Activated T-helper 17 cell treated with anti-CD3 and anti-CD28 coated beads, Interleukin-2, amount 50 U/mL, for 72 hours (primary cell): ENCODE data around the gene TUT1. TPM values are rescaled to one million over a fixed set of nuclear protein-coding genes. Genes with fewer than 3 reads are reported as not detected.

ENCODE experiments used
- ATAC-seq: fragments of 150-1000 bp; cut with Tn5 transposase; replicated peaks from 2 replicates; pipeline ENCODE4 v1.10.0; 2021; ENCODE audit warnings: mild to moderate bottlenecking, moderate library complexity
- H3K27ac Mint-ChIP-seq: one replicate; pipeline ENCODE4 v1.8.0; 2022; ENCODE audit warnings: mixed read lengths
- H3K27me3 Mint-ChIP-seq: one replicate; pipeline ENCODE4 v1.8.0; 2022; ENCODE audit warnings: mixed read lengths
- H3K36me3 Mint-ChIP-seq: one replicate; pipeline ENCODE4 v1.8.0; 2022; ENCODE audit warnings: low read depth, mild to moderate bottlenecking, mixed read lengths
- H3K4me1 Mint-ChIP-seq: one replicate; pipeline ENCODE4 v1.8.0; 2022; ENCODE audit warnings: mixed read lengths
- H3K4me3 Mint-ChIP-seq: one replicate; pipeline ENCODE4 v1.8.0; 2022; ENCODE audit warnings: mild to moderate bottlenecking, mixed read lengths
- H3K9me3 Mint-ChIP-seq: one replicate; pipeline ENCODE4 v1.8.0; 2022; ENCODE audit warnings: mixed read lengths
- total RNA-seq, 2 donors: library from RNA; stranded (reverse); gene quantifications; one replicate each; pipeline ENCODE4 v1.2.3, GENCODE V29; 2022

TUT1 gene
- total RNA-seq, 2 donors from 2014 or later = 23.8 to 25.7 TPM

DNA sequence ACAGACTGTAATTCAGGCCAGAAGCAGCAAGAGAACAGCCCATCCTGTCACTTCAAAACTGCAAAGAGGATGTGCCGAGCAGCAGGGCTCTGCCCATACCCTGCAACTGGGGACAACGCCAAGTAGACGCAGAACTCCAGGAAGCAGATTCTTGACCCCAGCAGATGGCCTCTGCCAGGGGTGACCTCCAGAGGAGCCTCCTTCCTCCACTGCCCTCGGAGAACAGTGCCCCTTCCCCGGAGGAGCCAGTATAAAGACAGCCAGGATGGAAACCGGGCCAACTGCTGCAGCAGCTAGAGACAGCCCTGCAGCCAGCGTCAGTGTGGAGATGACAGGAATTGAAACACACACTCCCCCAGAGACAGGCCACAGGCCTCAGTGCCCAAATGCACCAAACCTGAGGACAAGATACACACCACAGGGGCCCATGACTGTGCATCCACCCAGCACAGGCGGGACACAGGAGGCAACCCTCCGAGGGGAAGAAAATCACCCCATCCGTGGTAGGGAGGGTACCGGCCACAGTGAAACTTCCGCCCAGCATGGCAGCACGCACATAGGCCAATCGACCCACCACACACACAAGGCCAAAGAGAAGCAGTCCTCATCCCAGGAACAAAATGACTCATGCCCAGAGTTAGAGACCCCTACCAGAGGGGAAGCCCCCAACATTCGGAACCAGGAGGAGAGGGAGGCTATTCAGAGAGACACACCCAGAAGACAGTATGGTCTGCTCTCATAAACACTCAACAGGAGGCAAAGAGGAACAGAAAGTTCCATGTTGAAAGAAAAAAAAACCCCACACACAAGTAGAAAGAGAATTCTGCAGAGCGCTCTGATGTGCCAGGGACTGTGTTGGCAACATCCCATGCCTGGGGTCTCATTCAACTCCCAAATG lies 50.3 kb downstream of the TUT1 start:
- peak; percentile 51 for ATAC-seq
- no peaks in the 10 kb centered on the region for H3K27me3 Mint-ChIP-seq
- peaks cover 69% of the 10 kb centered on the region for H3K36me3 Mint-ChIP-seq
- no peaks in the 10 kb centered on the region for H3K9me3 Mint-ChIP-seq
- peaks cover 38% of the 10 kb centered on the region for H3K4me1 Mint-ChIP-seq
- peak overlapping the region; percentile 92 for H3K27ac Mint-ChIP-seq
- peak overlapping the region; percentile 94 for H3K4me3 Mint-ChIP-seq

DNA sequence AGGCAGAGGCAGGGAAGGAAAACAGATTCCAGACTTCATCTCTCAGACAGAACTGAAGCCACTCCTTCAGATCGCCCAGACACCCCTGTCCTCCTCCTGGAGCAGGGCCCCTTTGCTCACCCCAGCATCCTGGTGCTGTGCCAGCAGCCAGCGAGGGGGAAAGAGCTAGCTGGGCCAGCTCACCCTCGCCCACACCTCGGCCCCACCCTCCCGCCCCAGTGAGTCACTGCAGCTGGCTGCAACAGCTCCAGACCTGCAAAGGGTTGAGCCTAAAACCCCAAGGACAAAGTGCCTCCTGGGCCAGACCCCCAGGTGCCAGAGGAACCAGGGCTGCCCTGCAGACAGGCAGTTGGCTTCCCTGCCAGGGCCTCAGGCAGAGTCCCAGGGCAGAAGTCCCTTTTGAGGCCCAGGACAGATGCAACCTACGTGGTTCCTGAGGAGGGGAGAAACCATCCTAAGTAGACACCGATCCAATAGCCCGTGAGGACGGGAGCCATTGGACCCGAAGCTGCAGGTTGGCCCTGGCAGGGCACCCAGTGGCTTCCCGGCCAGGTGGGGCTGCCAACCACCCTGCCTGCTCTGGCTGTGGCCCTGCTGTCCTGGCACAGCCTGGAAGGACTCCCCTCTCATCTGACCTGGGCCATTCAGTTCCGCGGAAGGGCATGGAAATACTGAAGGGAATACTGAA lies 51.9 kb downstream of the TUT1 start:
- peaks cover 69% of the 10 kb centered on the region for H3K36me3 Mint-ChIP-seq
- H3K27ac Mint-ChIP-seq = peak overlapping the region; percentile 58
- ATAC-seq = peak; percentile 36
- H3K27me3 Mint-ChIP-seq = no peaks in the 10 kb centered on the region
- H3K9me3 Mint-ChIP-seq = no peaks in the 10 kb centered on the region
- peak overlapping the region; percentile 94 for H3K4me3 Mint-ChIP-seq
- H3K4me1 Mint-ChIP-seq = peaks cover 38% of the 10 kb centered on the region

DNA sequence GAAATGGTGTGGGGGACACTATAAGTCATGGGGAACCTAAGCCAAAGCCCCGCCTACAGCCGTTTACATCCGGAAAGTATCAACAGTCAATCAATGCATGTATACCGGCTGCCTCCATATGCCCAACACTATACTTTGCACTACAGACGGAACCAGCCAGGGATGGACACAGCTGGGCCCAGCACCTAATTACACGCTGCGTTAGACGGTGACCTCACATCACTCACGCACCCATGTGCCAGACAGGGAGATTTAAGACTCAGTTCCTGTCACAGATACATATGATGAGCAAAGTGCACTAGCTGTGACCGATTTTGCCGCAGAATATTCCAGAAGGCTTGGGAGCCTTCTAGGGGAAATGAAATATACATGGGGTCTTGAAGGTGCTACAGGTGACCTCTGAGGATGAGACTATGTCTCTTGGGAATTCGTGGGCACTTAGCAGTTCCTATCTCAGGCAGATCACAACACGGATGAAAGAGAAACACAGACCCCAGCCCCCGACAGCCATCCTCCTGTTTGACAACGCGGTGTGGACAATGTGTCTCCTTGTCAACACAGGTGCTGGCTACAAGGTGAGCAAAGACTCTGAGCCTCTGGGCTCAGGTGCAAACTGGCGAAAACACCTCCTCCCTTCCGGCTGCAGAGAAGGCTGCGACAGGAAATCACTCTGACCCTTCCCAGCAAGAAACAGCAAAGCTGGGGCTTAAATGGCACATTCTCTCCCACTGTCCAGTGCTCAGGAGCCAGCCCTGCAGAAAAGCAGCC lies 52.7 kb downstream of the TUT1 start:
- Mint-ChIP-seq H3K4me3 (peak overlapping the region; percentile 94), H3K27me3 (no peaks in the 10 kb centered on the region), H3K36me3 (peaks cover 69% of the 10 kb centered on the region), H3K9me3 (no peaks in the 10 kb centered on the region), H3K4me1 (peaks cover 38% of the 10 kb centered on the region), H3K27ac (peak overlapping the region; percentile 58)
- no peak for ATAC-seq

DNA sequence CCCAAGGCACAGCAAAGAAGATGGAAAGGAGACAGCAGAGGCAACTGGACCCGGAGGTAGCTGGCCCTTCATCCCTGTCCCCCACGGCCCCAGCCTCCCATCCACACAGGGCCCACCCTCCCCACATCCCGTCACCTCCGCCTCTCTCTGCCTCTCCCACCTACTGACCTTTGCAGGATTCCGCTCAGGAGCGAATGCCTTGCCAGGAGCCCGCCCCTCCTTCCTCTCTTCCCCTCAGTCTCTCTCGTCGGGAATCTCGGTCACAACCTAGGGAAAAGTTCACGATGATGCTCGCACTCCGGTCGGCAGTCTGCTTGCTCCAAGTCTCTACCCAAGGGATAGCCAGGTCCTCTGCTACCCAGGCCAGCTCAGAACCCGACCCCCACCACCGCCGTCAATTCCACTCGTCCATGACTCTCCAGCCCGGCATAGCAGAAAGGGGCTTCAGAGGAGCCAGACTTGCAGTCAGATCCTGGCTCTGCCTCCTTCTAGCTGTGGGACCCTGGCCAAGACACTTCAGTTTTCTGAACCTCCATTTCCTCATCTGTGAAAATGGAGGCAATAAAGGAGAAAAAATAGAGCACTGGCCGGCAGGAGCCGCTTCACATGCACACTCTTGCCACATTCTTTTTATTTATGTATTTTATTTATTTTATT lies 54.9 kb downstream of the TUT1 start:
- H3K4me1 Mint-ChIP-seq = peaks cover 18% of the 10 kb centered on the region
- H3K36me3 Mint-ChIP-seq = peaks cover 77% of the 10 kb centered on the region
- no peaks in the 10 kb centered on the region for H3K27me3 Mint-ChIP-seq
- H3K4me3 Mint-ChIP-seq = no peak overlapping the region
- H3K27ac Mint-ChIP-seq = peak overlapping the region; percentile 55
- no peaks in the 10 kb centered on the region for H3K9me3 Mint-ChIP-seq
- ATAC-seq = no peak

DNA sequence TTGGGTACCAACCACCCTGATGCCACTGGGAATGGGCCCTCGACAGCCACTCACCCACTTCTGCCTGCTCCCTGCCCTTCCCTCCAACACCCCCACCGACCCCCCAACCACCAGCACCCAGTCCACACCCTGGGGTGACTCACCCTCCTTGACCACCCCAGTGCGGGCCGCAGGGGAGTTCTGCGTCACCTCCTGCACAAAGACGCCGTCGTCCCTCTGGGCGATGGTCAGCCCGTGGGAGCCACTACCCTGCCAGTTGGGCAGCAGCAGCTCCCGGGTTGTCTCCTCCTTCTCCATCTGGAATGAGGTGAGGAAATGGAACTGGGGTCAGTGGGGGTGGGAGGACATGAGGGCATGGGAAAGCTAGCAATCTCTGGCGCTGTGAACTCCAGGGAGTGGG lies 55.5 kb downstream of the TUT1 start:
- Mint-ChIP-seq H3K4me3 (no peak overlapping the region), H3K9me3 (no peaks in the 10 kb centered on the region), H3K27ac (no peak overlapping the region), H3K4me1 (peaks cover 11% of the 10 kb centered on the region), H3K27me3 (no peaks in the 10 kb centered on the region), H3K36me3 (peaks cover 77% of the 10 kb centered on the region)
- ATAC-seq = no peak

DNA sequence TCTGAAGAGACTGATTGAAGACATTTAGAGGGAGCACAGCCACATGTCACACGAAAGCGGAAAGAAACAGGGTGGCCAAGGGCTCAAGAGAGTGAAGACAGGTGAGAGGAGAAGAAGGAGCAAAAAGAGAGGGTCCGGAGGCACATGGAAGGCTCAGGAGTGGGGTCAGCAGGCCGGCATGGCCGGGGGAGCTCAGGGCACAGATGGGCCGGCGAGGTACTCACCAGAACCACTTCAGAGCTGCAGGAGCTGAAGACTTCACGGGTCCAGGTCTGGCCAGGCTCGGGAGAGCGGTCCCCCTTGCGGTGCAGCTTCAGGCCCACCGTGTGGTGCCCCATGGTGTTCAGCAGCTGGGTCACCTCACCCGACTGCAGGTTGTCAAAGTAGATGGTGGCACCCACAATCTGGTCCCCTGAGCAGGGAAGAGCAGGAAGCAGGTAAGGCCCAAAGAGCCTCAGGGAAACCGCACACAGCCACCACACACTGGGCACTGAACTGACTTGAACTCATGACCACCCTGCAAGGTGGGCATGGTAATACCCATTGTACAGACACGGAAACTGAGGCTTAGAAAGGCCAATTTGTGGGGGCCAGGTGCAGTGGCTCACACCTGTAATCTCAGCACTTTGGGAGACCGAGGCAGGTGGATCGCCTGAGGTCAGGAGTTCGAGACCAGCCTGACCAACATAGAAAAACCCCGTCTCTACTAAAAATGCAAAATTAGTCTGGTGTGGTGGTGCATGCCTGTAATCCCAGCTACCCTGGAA lies 56.4 kb downstream of the TUT1 start:
- no peaks in the 10 kb centered on the region for H3K27me3 Mint-ChIP-seq
- ATAC-seq = no peak
- H3K4me1 Mint-ChIP-seq = peaks cover 10% of the 10 kb centered on the region
- H3K4me3 Mint-ChIP-seq = no peak overlapping the region
- H3K9me3 Mint-ChIP-seq = no peaks in the 10 kb centered on the region
- H3K27ac Mint-ChIP-seq = no peak overlapping the region
- peaks cover 85% of the 10 kb centered on the region for H3K36me3 Mint-ChIP-seq

DNA sequence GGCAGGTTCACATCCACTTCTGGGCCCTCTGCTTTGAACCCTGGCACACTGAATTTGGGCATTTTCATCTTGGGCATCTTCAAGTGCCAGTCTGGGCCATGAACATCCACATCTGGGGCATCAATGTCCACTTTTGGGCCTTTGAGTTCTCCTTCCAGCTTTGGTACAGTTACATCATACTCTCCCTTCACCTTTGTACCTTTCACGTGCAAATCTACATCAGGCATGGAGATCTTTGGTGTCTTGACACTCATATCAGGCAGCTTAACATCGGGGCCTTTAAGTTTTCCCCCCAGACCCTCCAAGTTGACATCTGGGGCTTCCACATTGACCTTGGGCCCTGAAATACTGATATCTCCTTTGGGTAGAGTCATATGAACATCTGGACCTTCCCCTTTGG lies 59.2 kb downstream of the TUT1 start:
- Mint-ChIP-seq H3K27me3 (no peaks in the 10 kb centered on the region), H3K36me3 (peaks cover 100% of the 10 kb centered on the region), H3K9me3 (no peaks in the 10 kb centered on the region), H3K4me3 (no peak overlapping the region), H3K27ac (peak overlapping the region; percentile 84), H3K4me1 (peaks cover 17% of the 10 kb centered on the region)
- ATAC-seq = no peak

Other genes with a start within 250 kb of the TUT1 start
- not detected for gene SCGB1A1, start 172.5 kb downstream of the TUT1 start, total RNA-seq
- 100 to 1,000 TPM; 155 to 336 TPM for gene AHNAK, start 44.7 kb downstream of the TUT1 start, total RNA-seq
- gene EEF1G, start 17.6 kb downstream of the TUT1 start, total RNA-seq = 1,000 to 10,000 TPM; 1,690 to 1,865 TPM
- 100 to 1,000 TPM; 142 to 198 TPM for gene MTA2, start 10.3 kb upstream of the TUT1 start, total RNA-seq
- gene EML3, start 21.3 kb upstream of the TUT1 start, total RNA-seq = 100 to 1,000 TPM; 122 to 130 TPM
- 1 to 10 TPM; 2.0 to 3.0 TPM for gene ROM1, start 21.7 kb upstream of the TUT1 start, total RNA-seq
- 10 to 100 TPM; 60.5 to 71.9 TPM for gene B3GAT3, start 30.5 kb upstream of the TUT1 start, total RNA-seq
- 100 to 1,000 TPM; 226 to 266 TPM for gene GANAB, start 55.1 kb upstream of the TUT1 start, total RNA-seq
- gene INTS5, start 61.8 kb upstream of the TUT1 start, total RNA-seq = 10 to 100 TPM; 26.5 to 27.8 TPM
- gene C11orf98, start 73.7 kb upstream of the TUT1 start, total RNA-seq = 10 to 100 TPM; 65.0 to 89.6 TPM
- gene CSKMT, start 73.8 kb upstream of the TUT1 start, total RNA-seq = 10 to 100 TPM; 23.6 TPM
- 1 to 10 TPM; 2.5 to 2.7 TPM for gene UQCC3, start 80.2 kb upstream of the TUT1 start, total RNA-seq
- gene LBHD1, start 80.7 kb upstream of the TUT1 start, total RNA-seq = 10 to 100 TPM; 27.0 to 28.5 TPM
- gene UBXN1, start 87.5 kb upstream of the TUT1 start, total RNA-seq = 10 to 100 TPM; 70.7 to 93.4 TPM
- gene LRRN4CL, start 98.0 kb upstream of the TUT1 start, total RNA-seq = under 1 TPM; 0.45 to 0.56 TPM
- gene BSCL2, start 115.9 kb upstream of the TUT1 start, total RNA-seq = 10 to 100 TPM; 31.1 to 39.2 TPM
- not detected for gene GNG3, start 116.2 kb upstream of the TUT1 start, total RNA-seq
- gene HNRNPUL2, start 135.9 kb upstream of the TUT1 start, total RNA-seq = 10 to 100 TPM; 54.0 to 60.1 TPM
- 10 to 100 TPM; 49.9 to 56.2 TPM for gene TTC9C, start 137.0 kb upstream of the TUT1 start, total RNA-seq
- 10 to 100 TPM; 12.8 to 13.9 TPM for gene ZBTB3, start 162.6 kb upstream of the TUT1 start, total RNA-seq
- gene POLR2G, start 170.1 kb upstream of the TUT1 start, total RNA-seq = 100 to 1,000 TPM in 1 of 2 donors, 10 to 100 TPM in 1; 92.0 to 114 TPM
- 10 to 100 TPM; 14.1 to 27.5 TPM for gene TAF6L, start 179.9 kb upstream of the TUT1 start, total RNA-seq
- 10 to 100 TPM; 18.6 to 20.9 TPM for gene TMEM179B, start 195.9 kb upstream of the TUT1 start, total RNA-seq
- 10 to 100 TPM in 1 of 2 donors, 1 to 10 TPM in 1; 6.2 to 16.2 TPM for gene TMEM223, start 200.5 kb upstream of the TUT1 start, total RNA-seq
- 100 to 1,000 TPM in 1 of 2 donors, 10 to 100 TPM in 1; 85.8 to 115 TPM for gene NXF1, start 213.9 kb upstream of the TUT1 start, total RNA-seq
- 10 to 100 TPM; 23.4 to 32.0 TPM for gene STX5, start 240.5 kb upstream of the TUT1 start, total RNA-seq
- under 1 TPM; 0.82 TPM for gene TEX54, start 241.3 kb upstream of the TUT1 start, total RNA-seq
- 100 to 1,000 TPM in 1 of 2 donors, 10 to 100 TPM in 1; 70.3 to 104 TPM for gene WDR74, start 248.1 kb upstream of the TUT1 start, total RNA-seq